Mesenchymal stem cell (in vitro differentiated cells and primary cell): Measurements from ENCODE around the gene RAB7A.

Source experiments
- DNase-seq: peaks from one replicate; pipeline ENCODE4 v3.0.0-alpha.2; 2013
- H2AFZ ChIP-seq: one replicate; pipeline ENCODE4 v1.6.1; 2013; ENCODE audit warnings: low read depth, mild to moderate bottlenecking, control low read depth, inconsistent platforms, low read length, moderate library complexity
- H2AK5ac ChIP-seq: 2 replicates; pipeline ENCODE4 v1.6.1; 2013; ENCODE audit warnings: low read length, moderate library complexity, mild to moderate bottlenecking, inconsistent platforms; ENCODE audit not compliant: severe bottlenecking
- H2BK120ac ChIP-seq: one replicate; pipeline ENCODE4 v1.6.1; 2013; ENCODE audit warnings: low read depth, mild to moderate bottlenecking, inconsistent platforms, low read length, moderate library complexity
- H2BK12ac ChIP-seq, 2 experiments: one replicate each; pipeline ENCODE4 v1.6.1; 2013; ENCODE audit warnings: inconsistent platforms in 2 of 2, low read length in 2 of 2, mild to moderate bottlenecking in 2 of 2, moderate library complexity in 2 of 2, control low read depth in 1 of 2
- H2BK15ac ChIP-seq: one replicate; pipeline ENCODE4 v1.6.1; 2013; ENCODE audit warnings: mild to moderate bottlenecking, low read depth, inconsistent platforms; ENCODE audit not compliant: poor library complexity, severe bottlenecking
- H2BK5ac ChIP-seq: 2 replicates; pipeline ENCODE4 v1.6.1; 2013; ENCODE audit warnings: low read depth, mild to moderate bottlenecking, low read length, control low read depth, inconsistent platforms; ENCODE audit not compliant: poor library complexity, severe bottlenecking
- H3K14ac ChIP-seq, 2 experiments: one replicate each; pipeline ENCODE4 v1.6.1; 2013; ENCODE audit warnings: inconsistent platforms in 2 of 2, low read length in 2 of 2, control low read depth in 1 of 2, mild to moderate bottlenecking in 1 of 2, moderate library complexity in 1 of 2
- H3K18ac ChIP-seq, 2 experiments: one replicate each; pipeline ENCODE4 v1.6.1; 2013; ENCODE audit warnings: inconsistent platforms in 2 of 2, low read length in 2 of 2, control low read depth in 1 of 2, low read depth in 1 of 2, mild to moderate bottlenecking in 1 of 2
- H3K23ac ChIP-seq, 2 experiments: one replicate each; pipeline ENCODE4 v1.6.1; 2013; ENCODE audit warnings: inconsistent platforms in 2 of 2, low read length in 2 of 2, mild to moderate bottlenecking in 2 of 2, moderate library complexity in 2 of 2, control low read depth in 1 of 2
- H3K27ac ChIP-seq: 2 replicates; pipeline ENCODE4 v1.5.1; 2013; ENCODE audit warnings: mild to moderate bottlenecking, moderate library complexity, low read length, control low read depth, inconsistent platforms; ENCODE audit not compliant: poor library complexity, severe bottlenecking
- H3K27me3 ChIP-seq, 2 experiments: 2 replicates each; pipeline versions ENCODE4 v1.6.1 to v1.7.0; 2013; ENCODE audit warnings: low read length in 2 of 2, mild to moderate bottlenecking in 2 of 2, moderate library complexity in 2 of 2, control low read depth in 1 of 2, inconsistent platforms in 1 of 2; ENCODE audit not compliant: control insufficient read depth in 1 of 2, insufficient read depth in 1 of 2
- H3K36me3 ChIP-seq, 2 experiments: 2 replicates each; pipeline versions ENCODE4 v1.6.1 to v1.7.0; 2013; ENCODE audit warnings: low read length in 2 of 2, control low read depth in 1 of 2, inconsistent platforms in 1 of 2, low read depth in 1 of 2, mild to moderate bottlenecking in 1 of 2; ENCODE audit not compliant: insufficient read depth in 2 of 2, control insufficient read depth in 1 of 2
- H3K4ac ChIP-seq, 2 experiments: one replicate each; pipeline ENCODE4 v1.6.1; 2013; ENCODE audit warnings: inconsistent platforms in 2 of 2, low read length in 2 of 2, mild to moderate bottlenecking in 2 of 2, moderate library complexity in 2 of 2, control low read depth in 1 of 2, low read depth in 1 of 2
- H3K4me1 ChIP-seq: 2 replicates; pipeline ENCODE4 v1.6.1; 2013; ENCODE audit warnings: low read depth, low read length, control low read depth; ENCODE audit not compliant: control insufficient read depth, insufficient read depth
- H3K4me2 ChIP-seq: 2 replicates; pipeline ENCODE4 v1.6.1; 2013; ENCODE audit warnings: low read length, mild to moderate bottlenecking, inconsistent platforms; ENCODE audit not compliant: poor library complexity, severe bottlenecking
- H3K4me3 ChIP-seq, 2 experiments: 2 replicates each; pipeline versions ENCODE4 v1.5.1 to v1.7.0; 2013; ENCODE audit warnings: low read length in 2 of 2, mild to moderate bottlenecking in 2 of 2, control low read depth in 1 of 2, low read depth in 1 of 2; ENCODE audit not compliant: insufficient read depth in 1 of 2
- H3K79me1 ChIP-seq: replicated peaks from 2 replicates; pipeline ENCODE4 v1.6.1; 2013; ENCODE audit warnings: mild to moderate bottlenecking, control low read depth, low read length, inconsistent platforms; ENCODE audit not compliant: poor library complexity, severe bottlenecking
- H3K9ac ChIP-seq: 2 replicates; pipeline ENCODE4 v1.7.0; 2013; ENCODE audit warnings: mild to moderate bottlenecking, low read length, moderate library complexity
- H3K9me3 ChIP-seq: 2 replicates; pipeline ENCODE4 v1.7.0; 2013; ENCODE audit warnings: mild to moderate bottlenecking, low read length; ENCODE audit not compliant: control insufficient read depth
- H4K8ac ChIP-seq: one replicate; pipeline ENCODE4 v1.6.1; 2013; ENCODE audit warnings: inconsistent platforms, mild to moderate bottlenecking, low read length, moderate library complexity
- H4K91ac ChIP-seq: one replicate; pipeline ENCODE4 v1.6.1; 2013; ENCODE audit warnings: mild to moderate bottlenecking, low read length, inconsistent platforms
- WGBS: methylation state at CpG from one replicate; pipeline ENCODE4 v1.1.7; 2013; ENCODE audit warnings: mixed read lengths; 5-methylcytosine and 5-hydroxymethylcytosine counted together

Gene RAB7A

DNA sequence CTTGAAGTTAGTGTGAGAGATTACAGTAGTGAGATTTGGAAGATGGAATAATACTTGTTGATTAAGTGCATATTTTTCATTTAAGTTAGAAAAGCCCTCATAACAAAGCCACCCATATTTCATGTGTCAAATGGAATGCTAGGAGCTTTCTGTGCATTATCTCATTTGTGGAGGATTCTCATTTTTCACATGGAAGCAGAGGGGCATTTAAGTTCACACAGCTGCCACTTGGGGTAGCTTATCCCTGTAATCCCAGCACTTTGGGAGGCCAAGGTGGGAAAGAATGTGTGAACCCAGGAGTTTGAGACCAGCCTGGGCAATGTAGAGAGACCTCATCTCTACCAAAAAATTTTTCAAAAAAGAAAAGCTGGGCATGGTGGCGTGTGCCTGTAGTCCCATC lies 55.2 kb downstream of the RAB7A start:
- H3K4me2 ChIP-seq, result no peak overlapping the region
- no peak overlapping the region for H2BK120ac ChIP-seq
- no peaks in the 10 kb centered on the region for H3K27me3 ChIP-seq
- no peak overlapping the region for H3K18ac ChIP-seq
- peaks cover 3 to 4% of the 10 kb centered on the region in 2 experiments for H3K36me3 ChIP-seq
- no peak overlapping the region for H3K27ac ChIP-seq
- H3K9me3 ChIP-seq, result no peaks in the 10 kb centered on the region
- H2AFZ ChIP-seq, result no peak overlapping the region
- no peak overlapping the region for H2BK15ac ChIP-seq
- peaks cover 26% of the 10 kb centered on the region for H3K4me1 ChIP-seq
- no peak overlapping the region for H3K14ac ChIP-seq
- no peak overlapping the region for H3K4ac ChIP-seq
- no peak overlapping the region for H2BK12ac ChIP-seq
- 100% methylated on average over 1 of the region's 1 CpG for WGBS
- no peak overlapping the region for H3K23ac ChIP-seq
- no peak overlapping the region for H3K9ac ChIP-seq
- no peak overlapping the region for H2BK5ac ChIP-seq
- no peak overlapping the region for H3K4me3 ChIP-seq
- H4K91ac ChIP-seq, result no peak overlapping the region
- H4K8ac ChIP-seq, result no peak overlapping the region
- no peak overlapping the region for H2AK5ac ChIP-seq
- peaks cover 14% of the 10 kb centered on the region for H3K79me1 ChIP-seq
- no peak for DNase-seq

DNA sequence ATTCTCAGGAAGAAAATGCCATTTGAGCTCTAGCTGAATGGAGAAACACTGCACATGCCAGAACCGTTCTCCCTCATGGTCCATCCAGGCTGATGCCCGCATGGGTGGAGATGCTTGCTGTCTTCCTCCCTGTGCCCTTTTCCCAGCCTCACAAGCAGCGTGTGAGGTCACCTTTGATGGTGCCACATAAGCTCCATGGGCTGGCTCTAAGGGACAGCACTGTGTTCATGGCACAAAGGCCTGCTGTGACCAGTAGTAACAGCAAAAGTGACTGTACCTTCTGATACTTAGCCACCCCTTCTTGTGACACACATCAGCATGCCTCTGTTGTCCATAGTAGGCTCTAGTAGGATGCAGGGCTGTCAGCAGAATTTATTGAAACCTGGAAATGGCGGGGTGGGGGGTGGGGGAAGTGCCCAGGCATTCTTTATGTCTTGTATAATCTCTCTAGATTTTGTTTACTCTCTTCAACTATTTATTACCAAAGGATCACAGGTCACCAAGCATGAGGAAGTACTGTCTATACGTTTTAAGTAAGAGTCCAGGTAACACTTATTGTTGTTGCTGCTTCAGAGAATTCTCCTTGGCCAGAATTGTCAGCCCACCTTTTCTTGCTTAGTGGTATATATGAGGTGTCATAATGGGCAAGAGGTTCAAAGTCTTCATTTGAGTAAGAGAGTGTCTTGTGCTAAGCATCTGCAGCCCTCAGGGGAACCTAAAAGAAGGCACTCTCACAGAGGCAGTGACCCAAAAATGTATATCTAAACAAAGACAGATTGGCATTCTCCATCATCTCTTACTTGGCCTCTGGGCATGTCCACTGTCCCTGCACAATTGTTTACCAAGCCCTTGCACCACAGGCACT lies 56.5 kb downstream of the RAB7A start:
- peaks cover 24% of the 10 kb centered on the region for H3K4me1 ChIP-seq
- H3K23ac ChIP-seq, result peak overlapping the region in 1 of 2 experiments; percentile 48

GRCh38 chr3:128783774-128784173 lies 57.8 kb downstream of the RAB7A start:
- Histone ChIP-seq H2BK120ac (no peak overlapping the region), H4K91ac (no peak overlapping the region), H3K4me2 (no peak overlapping the region), H3K79me1 (peaks cover 6% of the 10 kb centered on the region), H3K36me3 (peaks cover 3 to 4% of the 10 kb centered on the region in 2 experiments), H3K27me3 (no peaks in the 10 kb centered on the region), H2BK12ac (no peak overlapping the region), H3K4me3 (no peak overlapping the region), H3K4ac (no peak overlapping the region), H2AFZ (no peak overlapping the region), H4K8ac (no peak overlapping the region), H3K9me3 (no peaks in the 10 kb centered on the region), H2BK5ac (no peak overlapping the region), H3K18ac (no peak overlapping the region), H2BK15ac (no peak overlapping the region), H3K27ac (no peak overlapping the region), H2AK5ac (no peak overlapping the region), H3K4me1 (peaks cover 28% of the 10 kb centered on the region), H3K14ac (no peak overlapping the region), H3K23ac (no peak overlapping the region), H3K9ac (no peak overlapping the region)
- 87% methylated on average over 4 of the region's 4 CpGs for WGBS
- DNase-seq, result no peak

More for the DNA sequence above, 56.5 kb downstream of the RAB7A start:
- no peak overlapping the region for H3K4ac ChIP-seq
- H3K14ac ChIP-seq, result peak overlapping the region in 1 of 2 experiments; percentile 2
- H3K27ac ChIP-seq, result no peak overlapping the region
- peaks cover 7% of the 10 kb centered on the region for H3K79me1 ChIP-seq
- no peak overlapping the region for H2AK5ac ChIP-seq
- H3K27me3 ChIP-seq, result no peaks in the 10 kb centered on the region
- no peak overlapping the region for H2BK15ac ChIP-seq
- H3K4me2 ChIP-seq, result no peak overlapping the region
- H2BK5ac ChIP-seq, result no peak overlapping the region
- no peak overlapping the region for H4K8ac ChIP-seq
- H3K36me3 ChIP-seq, result peaks cover 0 to 3% of the 10 kb centered on the region in 2 experiments
- WGBS, result 75% methylated on average over 4 of the region's 5 CpGs
- H2AFZ ChIP-seq, result no peak overlapping the region
- H3K9me3 ChIP-seq, result no peaks in the 10 kb centered on the region
- H2BK12ac ChIP-seq, result no peak overlapping the region
- no peak for DNase-seq
- H2BK120ac ChIP-seq, result no peak overlapping the region
- no peak overlapping the region for H4K91ac ChIP-seq
- no peak overlapping the region for H3K4me3 ChIP-seq
- peak overlapping the region; percentile 13 to 35 for H3K18ac ChIP-seq
- no peak overlapping the region for H3K9ac ChIP-seq

GRCh38 chr3:128784232-128784631 lies 58.2 kb downstream of the RAB7A start:
- Histone ChIP-seq H3K4me3 (no peak overlapping the region), H3K36me3 (peaks cover 3 to 5% of the 10 kb centered on the region in 2 experiments), H3K18ac (no peak overlapping the region), H2BK120ac (no peak overlapping the region), H2BK15ac (no peak overlapping the region), H3K4ac (no peak overlapping the region), H2AK5ac (no peak overlapping the region), H3K9me3 (no peaks in the 10 kb centered on the region), H2AFZ (no peak overlapping the region), H2BK12ac (no peak overlapping the region), H3K14ac (peak overlapping the region in 1 of 2 experiments; percentile 13), H3K9ac (no peak overlapping the region), H2BK5ac (no peak overlapping the region), H3K79me1 (peaks cover 6% of the 10 kb centered on the region), H4K8ac (no peak overlapping the region), H3K27ac (peak overlapping the region; percentile 34), H3K4me1 (peaks cover 28% of the 10 kb centered on the region), H3K23ac (no peak overlapping the region), H3K27me3 (no peaks in the 10 kb centered on the region), H3K4me2 (no peak overlapping the region), H4K91ac (no peak overlapping the region)
- WGBS, result 82% methylated on average over 7 of the region's 7 CpGs
- DNase-seq, result no peak
